Right lung (tissue), 5 donors: ENCODE results near the gene DLG5. TPM values are rescaled to one million over a fixed set of nuclear protein-coding genes. Genes with fewer than 3 reads are reported as not detected.
A peak's percentile ranks its signal among the peaks of the same experiment; 100 is the strongest.
"Not testable (repeated sequence)": the region's sequence is repeated elsewhere in the genome, so short reads cannot be mapped to it uniquely, and the experiment has no call there.

Source experiments
- DNase-seq, 2 donors: peaks; one replicate each; pipeline ENCODE4 v3.0.0-alpha.2; 2013
- polyA plus RNA-seq, 5 donors: library from polyadenylated mRNA; unstranded; fragments of 120-200 nt; gene quantifications; one replicate each; pipeline versions ENCODE4 v1.2.1 to v1.2.3, GENCODE V29; 2013; ENCODE audit warnings: inconsistent platforms in 1 of 5, low replicate concordance in 1 of 5; ENCODE audit not compliant: insufficient read length in 5 of 5, insufficient read depth in 1 of 5

DLG5 gene
- polyA plus RNA-seq, 5 donors: 37.5 to 53.2 (median 44.3) TPM

DNA sequence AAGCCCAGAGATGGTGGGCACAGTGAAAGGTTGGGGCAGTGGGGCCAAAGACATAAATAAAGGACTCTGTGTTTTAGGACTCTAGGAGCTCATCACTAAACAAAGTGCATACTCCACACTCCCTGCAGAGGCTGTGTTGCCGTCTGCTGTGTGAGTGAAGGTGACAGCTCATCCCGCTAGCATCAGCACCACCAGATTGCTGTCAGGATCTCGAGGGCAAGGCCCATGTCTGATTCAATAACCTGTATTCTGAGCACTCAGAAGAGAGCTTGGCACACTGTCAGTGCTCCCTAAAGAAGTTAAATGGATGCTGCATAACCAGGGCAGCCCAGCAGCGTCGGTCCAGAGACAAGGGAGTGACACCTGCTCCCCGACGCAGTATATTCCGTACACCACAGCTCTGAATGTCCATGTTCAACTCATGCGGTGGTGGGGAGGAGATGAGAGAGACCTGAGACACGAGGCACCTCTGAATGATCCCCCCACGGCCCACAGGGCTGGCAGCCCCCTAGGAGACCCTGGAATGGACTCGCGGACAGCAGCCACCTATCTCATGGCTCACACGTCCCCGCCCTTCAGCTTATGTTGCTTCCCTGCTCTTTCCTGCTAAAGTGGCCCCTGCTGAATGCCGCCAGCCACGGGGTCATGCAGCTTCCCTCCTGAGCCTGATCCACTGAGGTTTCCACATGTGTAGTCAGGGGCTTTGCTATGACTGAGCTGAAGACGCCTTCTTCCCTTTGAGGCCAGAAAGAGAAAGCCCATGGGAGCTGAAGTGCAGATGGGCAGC, 156.3 kb downstream of the DLG5 start:
- no peak for DNase-seq

DNA sequence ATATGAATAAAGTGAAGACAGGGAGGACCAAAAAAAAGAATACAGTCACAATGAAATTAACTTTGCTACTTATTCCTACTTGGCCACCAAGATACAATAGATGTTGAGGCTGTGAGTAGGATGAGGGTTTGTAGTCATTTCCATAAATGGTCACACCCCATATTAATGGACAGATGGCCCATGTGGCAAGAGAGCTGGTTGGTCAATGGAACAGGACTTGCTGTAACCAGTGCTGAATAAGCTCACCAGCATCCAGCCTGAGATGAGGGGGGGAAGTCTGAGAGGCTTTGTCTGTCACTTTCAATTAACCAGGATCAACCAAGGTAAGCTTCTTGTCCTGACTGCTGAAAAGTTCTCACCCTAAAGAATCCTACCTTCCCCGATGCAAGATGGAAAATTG, 158.5 kb downstream of the DLG5 start:
- DNase-seq: no peak

DNA sequence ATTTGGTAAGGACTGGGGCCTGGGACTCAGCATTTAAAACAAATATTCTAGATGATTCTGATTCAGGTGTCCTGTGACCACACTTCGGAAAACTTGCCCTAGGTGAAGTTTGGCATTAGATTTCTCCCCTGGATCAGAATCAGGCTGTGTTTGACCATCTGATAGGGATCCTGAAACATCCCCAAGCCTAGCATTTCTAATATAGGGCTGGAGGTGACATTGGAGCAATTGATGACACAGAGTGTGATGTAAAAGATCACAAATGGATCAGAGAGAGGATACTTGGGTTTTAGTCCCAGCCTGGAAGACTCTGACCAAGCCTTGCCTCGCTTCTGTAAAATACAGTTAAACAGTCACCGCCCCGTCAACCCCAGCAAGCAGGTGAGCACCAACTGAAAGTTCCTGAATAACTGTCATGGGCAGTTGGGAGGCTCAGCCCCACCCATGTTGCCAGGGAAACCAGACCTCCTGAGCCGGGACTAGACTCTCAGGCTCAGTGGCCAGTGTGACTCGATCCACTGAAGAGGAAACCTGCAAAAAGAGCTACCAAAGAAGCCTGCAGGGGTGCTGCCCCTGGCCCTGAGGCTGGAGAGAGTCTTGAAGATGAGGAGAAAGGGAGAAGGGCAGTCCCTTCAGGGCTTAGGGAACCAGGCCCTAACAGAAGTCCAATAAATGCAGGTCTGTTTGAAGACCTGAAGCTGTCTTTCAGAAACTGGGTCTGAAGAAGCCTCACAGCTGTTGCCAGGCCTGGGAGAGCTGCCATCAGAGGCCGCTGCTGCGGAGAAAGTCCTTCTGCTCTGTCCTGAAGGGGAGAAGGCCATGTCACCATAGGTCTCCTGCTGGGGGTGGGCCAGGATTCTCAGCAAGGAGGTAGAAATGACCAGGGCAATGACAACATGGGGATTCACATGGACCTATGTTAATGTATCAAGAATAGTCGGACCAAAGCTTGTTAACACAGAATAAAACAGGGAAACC, 162.8 kb downstream of the DLG5 start:
- DNase-seq: peak; percentile 13

DNA sequence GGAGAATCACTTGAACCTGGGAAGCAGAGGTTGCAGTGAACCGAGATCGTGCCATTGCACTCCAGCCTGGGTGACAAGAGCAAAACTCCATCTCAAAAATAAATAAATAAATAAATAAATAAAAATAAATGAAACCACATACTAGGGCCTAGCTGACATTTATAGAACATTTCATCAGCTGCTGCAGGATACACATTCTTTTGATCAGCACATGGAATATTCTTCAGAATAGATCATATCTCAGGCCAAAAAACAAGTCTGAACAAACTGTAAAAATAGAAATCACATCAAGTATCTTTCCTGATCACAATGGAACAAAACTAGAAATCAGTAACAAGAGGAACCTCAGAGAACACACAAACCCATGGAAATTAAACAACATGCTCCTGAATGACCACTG, 168.1 kb downstream of the DLG5 start:
- DNase-seq: not testable (repeated sequence)

DNA sequence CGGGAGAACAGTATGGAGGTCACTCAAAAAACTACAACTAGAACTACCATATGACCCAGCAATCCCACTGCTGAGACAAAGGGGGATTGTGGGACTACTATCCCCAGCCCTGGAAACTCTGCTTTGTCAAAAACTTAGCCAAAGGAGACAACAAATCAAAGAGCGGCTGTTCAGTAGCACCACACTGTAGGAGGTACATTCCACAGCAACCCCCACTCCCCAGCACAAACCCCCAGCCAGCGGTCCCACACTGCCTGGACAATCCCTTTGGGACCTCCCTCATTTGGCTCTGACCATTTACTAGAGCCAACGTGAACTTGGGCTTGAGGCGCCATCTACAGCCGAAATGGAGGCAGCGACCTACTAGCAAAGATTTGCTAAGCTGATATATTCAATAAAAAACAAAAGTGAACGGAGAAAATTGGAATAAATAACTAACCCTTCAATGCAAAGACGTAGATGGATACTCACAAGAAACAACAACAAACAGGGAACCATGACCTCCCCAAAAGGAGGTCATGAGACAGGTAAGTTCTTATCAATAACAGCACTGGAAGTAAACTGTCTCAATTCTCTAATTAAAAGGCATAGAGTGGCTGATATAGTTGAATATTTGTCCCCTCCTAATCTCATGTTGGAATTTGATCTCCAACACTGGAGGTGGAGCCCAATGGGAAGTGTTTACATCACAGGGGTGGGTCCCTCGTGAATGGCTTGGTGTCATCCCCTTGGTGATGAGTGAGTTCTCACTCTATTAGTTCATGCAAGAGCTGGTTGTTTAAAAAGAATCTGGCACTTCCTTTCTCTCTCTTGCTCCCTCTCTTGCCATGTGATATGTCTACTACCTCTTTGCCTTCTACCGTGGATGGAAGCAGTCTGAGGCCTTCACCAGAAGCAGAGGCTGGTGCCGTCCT, 170.0 kb downstream of the DLG5 start:
- DNase-seq: peak; percentile 3 to 22

DNA sequence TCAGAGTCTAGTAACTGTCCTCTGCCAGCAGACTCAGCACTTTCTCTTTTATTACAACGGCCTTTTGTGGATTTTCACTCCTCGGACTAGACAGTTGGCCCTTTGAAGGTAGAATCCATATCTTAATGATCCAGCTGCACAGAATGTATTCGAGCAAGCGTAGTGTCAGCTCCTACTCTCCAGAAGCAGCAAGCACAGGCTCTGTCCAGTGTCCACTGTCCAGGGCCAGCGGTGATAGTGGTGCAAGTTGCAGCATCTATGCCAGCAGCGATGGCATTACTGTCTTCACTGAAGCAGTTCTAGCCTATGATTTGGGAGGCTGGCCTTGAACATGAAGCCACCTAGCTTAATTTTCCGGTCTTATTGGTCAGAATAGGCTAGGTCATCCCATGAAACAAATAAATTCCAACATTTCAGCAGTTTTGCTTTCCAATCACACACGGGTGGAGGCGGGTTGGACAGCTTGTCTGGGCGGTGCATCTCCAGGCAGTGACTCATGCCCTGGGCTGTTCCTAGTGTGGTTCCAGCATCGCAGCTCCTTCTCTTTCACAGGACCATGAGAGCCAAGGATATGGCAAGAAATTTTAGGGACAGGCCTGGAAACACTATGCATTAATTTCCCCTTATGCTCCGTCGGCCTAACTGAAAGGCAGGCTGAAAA, 180.4 kb downstream of the DLG5 start:
- DNase-seq: no peak

DNA sequence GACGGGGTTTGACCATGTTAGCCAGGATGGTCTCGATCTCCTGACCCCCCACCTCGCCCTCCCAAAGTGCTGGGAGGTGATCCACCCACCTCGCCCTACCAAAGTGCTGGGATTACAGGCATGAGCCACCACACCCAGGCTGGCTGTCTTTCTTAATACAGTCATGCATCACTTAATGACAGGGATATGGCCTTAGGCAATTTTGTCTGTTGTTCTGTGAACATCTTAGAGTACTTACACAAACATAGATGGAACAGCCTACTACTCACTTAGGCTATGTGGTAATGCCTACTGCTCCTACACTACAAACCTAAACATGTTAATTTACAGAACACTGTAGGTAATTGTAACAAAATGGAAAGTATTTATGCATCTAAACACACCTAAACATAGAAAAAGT, 182.3 kb downstream of the DLG5 start:
- DNase-seq: no peak

DNA sequence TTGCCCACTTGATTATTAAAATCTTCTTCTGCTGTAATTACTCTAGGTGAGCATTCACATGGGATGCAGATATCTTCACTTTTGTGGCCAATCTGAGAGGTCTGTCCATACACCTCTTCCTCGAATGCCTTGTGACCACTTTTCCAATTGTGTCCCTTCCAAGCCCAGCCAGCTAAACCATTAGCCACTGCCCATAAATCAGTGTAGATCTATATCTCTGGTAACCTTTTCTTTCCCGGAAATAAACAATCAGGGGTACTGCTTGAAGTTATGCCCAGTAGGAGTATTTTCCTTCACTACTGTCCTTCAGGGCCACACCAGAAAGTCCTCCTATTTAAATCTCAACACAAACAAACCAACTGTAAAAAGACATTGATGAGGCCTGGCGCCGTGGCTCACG, 184.4 kb downstream of the DLG5 start:
- DNase-seq: no peak

DNA sequence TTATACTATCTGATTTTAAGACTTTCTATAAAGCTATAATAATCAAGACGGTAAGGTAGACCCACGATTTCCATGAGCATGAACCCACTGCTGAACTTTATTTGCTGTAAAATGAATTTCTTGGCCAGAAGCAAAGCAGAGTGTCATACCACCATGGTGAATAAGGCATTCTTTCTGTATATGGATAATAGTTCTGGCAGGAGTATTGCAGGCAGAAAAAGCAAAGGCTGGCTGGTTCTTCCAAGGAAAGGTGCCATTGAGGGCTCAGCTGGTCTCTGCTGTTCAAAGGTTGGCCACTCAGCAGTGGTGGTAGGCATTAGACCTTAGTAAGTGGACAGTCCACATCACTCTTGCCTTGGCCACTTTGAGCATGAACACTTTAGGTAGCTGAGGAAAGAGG, 184.8 kb downstream of the DLG5 start:
- DNase-seq: no peak

Other genes starting within 250 kb of the DLG5 start
- 10 to 100 TPM; 14.7 to 20.8 (median 17.0) TPM for gene POLR3A, start 102.8 kb upstream of the DLG5 start, polyA plus RNA-seq
- 1,000 to 10,000 TPM; 3,505 to 6,238 (median 3,983) TPM for gene RPS24, start 107.1 kb upstream of the DLG5 start, polyA plus RNA-seq